Nucleus accumbens (tissue), 56 donors: Measurements from ENCODE around the gene MED19.
"Not testable (repeated sequence)": the region's sequence is repeated elsewhere in the genome, so short reads cannot be mapped to it uniquely, and the experiment has no call there.

Source experiments
- DNase-seq, 56 donors: peaks; one replicate each; lab custom pipeline; 2025; lab: John Stamatoyannopoulos, UW

Gene MED19

GRCh38 chr11:57711414-57712255, at the start of gene MED19:
TSS of gene MED19 (minus strand) at chr11:57712215. CDS start at chr11:57712179, 36 bp downstream.
- DNase-seq, result peak in 33 of 56 donors; percentile 38 to 91 (median 76)

GRCh38 chr11:57758174-57758573, 46.2 kb upstream of the MED19 start:
- DNase-seq, result no peak

- no peak for DNase-seq
These were observed 40.9 kb upstream of the MED19 start for GRCh38 chr11:57752954-57753353.

- peak in 6 of 56 donors; percentile 3 to 28 (median 10) for DNase-seq
These were observed 39.8 kb upstream of the MED19 start, which contains the start of gene BTBD18 for GRCh38 chr11:57751676-57752253. TSS of gene BTBD18 (minus strand) at chr11:57751819. CDS start at chr11:57751188, 631 bp downstream.

GRCh38 chr11:57751176-57751575, 39.2 kb upstream of the MED19 start:
- no peak for DNase-seq

GRCh38 chr11:57746920-57747319, 34.9 kb upstream of the MED19 start:
- DNase-seq, result no peak

- DNase-seq, result no peak
These were observed 33.2 kb upstream of the MED19 start for GRCh38 chr11:57745206-57745605.

GRCh38 chr11:57744357-57744756, 32.3 kb upstream of the MED19 start:
- DNase-seq, result no peak

- DNase-seq, result no peak
These were observed 30.1 kb upstream of the MED19 start for GRCh38 chr11:57742087-57742452.

GRCh38 chr11:57741132-57742086, 29.4 kb upstream of the MED19 start, which contains the start of gene SELENOH:
TSS of gene SELENOH (plus strand) at chr11:57741491. CDS start at chr11:57741596, 105 bp downstream.
- DNase-seq, result peak; percentile 59 to 98 (median 93)

- no peak for DNase-seq
These were observed 23.7 kb upstream of the MED19 start for GRCh38 chr11:57735619-57736298.

- DNase-seq, result no peak
These were observed 20.6 kb upstream of the MED19 start for GRCh38 chr11:57732661-57733060.

- DNase-seq, result no peak
These were observed 17.5 kb upstream of the MED19 start for GRCh38 chr11:57729479-57729878.

- DNase-seq, result no peak
These were observed 16.8 kb upstream of the MED19 start for GRCh38 chr11:57728829-57729228.

GRCh38 chr11:57727185-57727584, 15.2 kb upstream of the MED19 start:
- DNase-seq, result no peak

GRCh38 chr11:57716726-57717125, 4.7 kb upstream of the MED19 start:
- not testable (repeated sequence) for DNase-seq

- no peak for DNase-seq
These were observed 1.8 kb upstream of the MED19 start for GRCh38 chr11:57713835-57714234.

- DNase-seq, result peak; percentile 68 to 99 (median 94)
These were observed 488 bp upstream of the MED19 start, which contains the start of gene TMX2 for GRCh38 chr11:57712256-57713150. TSS of gene TMX2 (plus strand) at chr11:57712593. CDS start at chr11:57712619, 26 bp downstream.
